ENCODE measurements around the gene TMEM82.

TMEM82 gene

GRCh38 chr1:15748690-15749398, 6.5 kb downstream of the TMEM82 start:
- H3K4me1 Mint-ChIP-seq, result no peaks in the 10 kb centered on the region
- no peak overlapping the region for H3K4me3 Mint-ChIP-seq
- DNase-seq, result no peak
- H3K27me3 Mint-ChIP-seq, result peaks cover 41% of the 10 kb centered on the region
- CTCF ChIA-PET, result interaction anchor here (1.0 kb wide), 1 partner anchor 246 kb away, joined by 3 read pairs; no protein-coding TSS in a partner anchor
- no peaks in the 10 kb centered on the region for H3K36me3 Mint-ChIP-seq
- no peak overlapping the region for H3K27ac Mint-ChIP-seq
- no peaks in the 10 kb centered on the region for H3K9me3 Mint-ChIP-seq

GRCh38 chr1:15749399-15750291, 7.3 kb downstream of the TMEM82 start:
- no peak overlapping the region for H3K4me3 Mint-ChIP-seq
- peaks cover 41% of the 10 kb centered on the region for H3K27me3 Mint-ChIP-seq
- no peaks in the 10 kb centered on the region for H3K9me3 Mint-ChIP-seq
- no peaks in the 10 kb centered on the region for H3K36me3 Mint-ChIP-seq
- DNase-seq, result no peak
- H3K27ac Mint-ChIP-seq, result no peak overlapping the region
- CTCF ChIA-PET, result no interaction called here
- no peaks in the 10 kb centered on the region for H3K4me1 Mint-ChIP-seq

- DNase-seq, result no peak
- Mint-ChIP-seq H3K4me1 (peaks cover 4% of the 10 kb centered on the region), H3K36me3 (no peaks in the 10 kb centered on the region), H3K27me3 (peaks cover 43% of the 10 kb centered on the region), H3K9me3 (no peaks in the 10 kb centered on the region), H3K27ac (no peak overlapping the region), H3K4me3 (no peak overlapping the region)
- CTCF ChIA-PET, result no interaction called here
Observed at GRCh38 chr1:15750924-15751323, 8.6 kb downstream of the TMEM82 start.

- CTCF ChIA-PET, result no interaction called here
- no peak for DNase-seq
- H3K36me3 Mint-ChIP-seq, result no peaks in the 10 kb centered on the region
- peaks cover 11% of the 10 kb centered on the region for H3K4me1 Mint-ChIP-seq
- peaks cover 51% of the 10 kb centered on the region for H3K27me3 Mint-ChIP-seq
- H3K4me3 Mint-ChIP-seq, result no peak overlapping the region
- no peaks in the 10 kb centered on the region for H3K9me3 Mint-ChIP-seq
- H3K27ac Mint-ChIP-seq, result no peak overlapping the region
Observed at GRCh38 chr1:15751717-15752116, 9.4 kb downstream of the TMEM82 start.

- Mint-ChIP-seq H3K9me3 (no peaks in the 10 kb centered on the region), H3K27ac (no peak overlapping the region), H3K27me3 (peaks cover 68% of the 10 kb centered on the region), H3K36me3 (no peaks in the 10 kb centered on the region), H3K4me1 (peaks cover 21% of the 10 kb centered on the region), H3K4me3 (no peak overlapping the region)
- CTCF ChIA-PET, result interaction anchor here (1.2 kb wide), 1 partner anchor 12 kb away, joined by 3 read pairs; no protein-coding TSS in a partner anchor
- DNase-seq, result no peak
Observed at GRCh38 chr1:15753776-15754175, 11.5 kb downstream of the TMEM82 start.

GRCh38 chr1:15755021-15755645, 12.8 kb downstream of the TMEM82 start:
- Mint-ChIP-seq H3K9me3 (no peaks in the 10 kb centered on the region), H3K36me3 (no peaks in the 10 kb centered on the region), H3K4me1 (peaks cover 21% of the 10 kb centered on the region), H3K27ac (no peak overlapping the region), H3K27me3 (peaks cover 77% of the 10 kb centered on the region), H3K4me3 (no peak overlapping the region)
- DNase-seq, result no peak
- CTCF ChIA-PET, result interaction anchor here (1.0 kb wide), 1 partner anchor 15 kb away, joined by 3 read pairs; no protein-coding TSS in a partner anchor

GRCh38 chr1:15755646-15756040, 13.3 kb downstream of the TMEM82 start:
- Mint-ChIP-seq H3K4me1 (peaks cover 21% of the 10 kb centered on the region), H3K27me3 (peaks cover 82% of the 10 kb centered on the region), H3K36me3 (no peaks in the 10 kb centered on the region), H3K27ac (no peak overlapping the region), H3K9me3 (no peaks in the 10 kb centered on the region), H3K4me3 (no peak overlapping the region)
- DNase-seq, result no peak
- CTCF ChIA-PET, result interaction anchor here (0.6 to 1.0 kb wide), 2 partner anchors 13 to 16 kb away, joined by 3 read pairs; no protein-coding TSS in a partner anchor

- Mint-ChIP-seq H3K27ac (no peak overlapping the region), H3K9me3 (no peaks in the 10 kb centered on the region), H3K36me3 (no peaks in the 10 kb centered on the region), H3K4me1 (peaks cover 21% of the 10 kb centered on the region), H3K4me3 (no peak overlapping the region), H3K27me3 (peaks cover 83% of the 10 kb centered on the region)
- DNase-seq, result peak; percentile 49
- CTCF ChIA-PET, result interaction anchor here (0.6 to 1.0 kb wide), 2 partner anchors 12 to 17 kb away, joined by 3 read pairs; no protein-coding TSS in a partner anchor
Observed at GRCh38 chr1:15756143-15757015, 14.1 kb downstream of the TMEM82 start.

- Mint-ChIP-seq H3K27me3 (peaks cover 80% of the 10 kb centered on the region), H3K27ac (no peak overlapping the region), H3K36me3 (no peaks in the 10 kb centered on the region), H3K9me3 (no peaks in the 10 kb centered on the region), H3K4me1 (peaks cover 21% of the 10 kb centered on the region), H3K4me3 (no peak overlapping the region)
- no peak for DNase-seq
- CTCF ChIA-PET, result interaction anchor here (0.6 kb wide), 1 partner anchor 665 kb away, joined by 3 read pairs; no protein-coding TSS in a partner anchor
Observed at GRCh38 chr1:15757016-15757543, 14.8 kb downstream of the TMEM82 start.

GRCh38 chr1:15757575-15758342, 15.5 kb downstream of the TMEM82 start:
- Mint-ChIP-seq H3K27ac (no peak overlapping the region), H3K9me3 (no peaks in the 10 kb centered on the region), H3K4me3 (peak overlapping the region; percentile 45), H3K4me1 (peaks cover 21% of the 10 kb centered on the region), H3K36me3 (no peaks in the 10 kb centered on the region), H3K27me3 (peaks cover 85% of the 10 kb centered on the region)
- DNase-seq, result no peak
- CTCF ChIA-PET, result interaction anchor here (0.6 kb wide), 1 partner anchor 665 kb away, joined by 3 read pairs; no protein-coding TSS in a partner anchor

GRCh38 chr1:15758343-15758931, 16.1 kb downstream of the TMEM82 start, which contains the start of gene FBLIM1:
Gene FBLIM1, plus strand, starts transcription at chr1:15758795. Its CDS starts 6,189 bp downstream, at chr1:15764984.
- H3K9me3 Mint-ChIP-seq, result no peaks in the 10 kb centered on the region
- peak within 1 kb of the TSS; percentile 45 for H3K4me3 Mint-ChIP-seq
- peaks cover 21% of the 10 kb centered on the region for H3K4me1 Mint-ChIP-seq
- CTCF ChIA-PET, result interaction anchor here (0.7 kb wide), 1 partner anchor 170 kb away, joined by 3 read pairs; no protein-coding TSS in a partner anchor
- DNase-seq, result peak; percentile 36
- no peaks in the 10 kb centered on the region for H3K36me3 Mint-ChIP-seq
- no peak within 1 kb of the TSS for H3K27ac Mint-ChIP-seq
- H3K27me3 Mint-ChIP-seq, result peaks cover 78% of the 10 kb centered on the region

GRCh38 chr1:15758953-15759661, 16.8 kb downstream of the TMEM82 start:
- H3K4me3 Mint-ChIP-seq, result no peak overlapping the region
- H3K9me3 Mint-ChIP-seq, result no peaks in the 10 kb centered on the region
- peaks cover 21% of the 10 kb centered on the region for H3K4me1 Mint-ChIP-seq
- H3K36me3 Mint-ChIP-seq, result no peaks in the 10 kb centered on the region
- CTCF ChIA-PET, result interaction anchor here (0.7 kb wide), 1 partner anchor 171 kb away, joined by 3 read pairs; no protein-coding TSS in a partner anchor
- DNase-seq, result no peak
- H3K27me3 Mint-ChIP-seq, result peaks cover 76% of the 10 kb centered on the region
- H3K27ac Mint-ChIP-seq, result no peak overlapping the region

Data from activated naive CD4-positive, alpha-beta T cell treated with anti-CD3 and anti-CD28 coated beads, Interleukin-2, amount 10 ng/mL, durations not matched to agents 7 days and 5 days (primary cell).